Loucy (cell line): Measurements from ENCODE around the gene KCNIP3.

Source experiments
- CTCF ChIP-seq: fragments of 200-600 bp; sonication (generic); conservative IDR thresholded peaks from 2 replicates; pipeline ENCODE4 v1.5.1; 2014; ENCODE audit warnings: mild to moderate bottlenecking, antibody characterized with exemption, low read length
- EZH2phosphoT487 ChIP-seq: fragments of 200-600 bp; IDR thresholded peaks from 2 replicates; pipeline ENCODE4 v1.6.1; 2018; ENCODE audit warnings: antibody characterized with exemption, mild to moderate bottlenecking, moderate library complexity, borderline replicate concordance

DNA sequence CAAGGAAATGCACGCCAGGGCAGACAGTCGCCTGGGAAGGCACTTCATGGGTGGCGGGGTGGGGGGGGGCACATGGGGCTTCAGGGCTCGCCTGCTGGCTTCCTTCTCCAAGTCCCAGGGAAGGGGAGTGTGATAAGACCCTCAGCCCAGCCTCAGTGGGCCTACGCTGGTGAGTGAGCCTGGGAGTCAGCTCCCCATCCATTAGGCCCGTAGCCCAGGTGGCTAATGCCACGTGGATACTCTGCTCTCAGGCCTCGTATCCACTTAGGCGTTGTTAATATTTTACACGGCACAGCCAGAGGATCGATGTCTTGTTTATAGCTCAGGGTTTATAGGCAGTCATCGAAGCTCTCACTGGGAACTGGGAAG is 47.1 kb downstream of the KCNIP3 start:
- TF ChIP-seq CTCF (no peak), EZH2phosphoT487 (no peak)
